NCI-H526 treated with DMSO at 0.1 percent for 48 hours (cell line): ENCODE measurements around the gene ICAM3.
"Not testable (repeated sequence)": the region's sequence is repeated elsewhere in the genome, so short reads cannot be mapped to it uniquely, and the experiment has no call there.

Experiments
- DNase-seq: peaks from one replicate; lab custom pipeline; 2025; lab: John Stamatoyannopoulos, UW

The ICAM3 gene

DNA sequence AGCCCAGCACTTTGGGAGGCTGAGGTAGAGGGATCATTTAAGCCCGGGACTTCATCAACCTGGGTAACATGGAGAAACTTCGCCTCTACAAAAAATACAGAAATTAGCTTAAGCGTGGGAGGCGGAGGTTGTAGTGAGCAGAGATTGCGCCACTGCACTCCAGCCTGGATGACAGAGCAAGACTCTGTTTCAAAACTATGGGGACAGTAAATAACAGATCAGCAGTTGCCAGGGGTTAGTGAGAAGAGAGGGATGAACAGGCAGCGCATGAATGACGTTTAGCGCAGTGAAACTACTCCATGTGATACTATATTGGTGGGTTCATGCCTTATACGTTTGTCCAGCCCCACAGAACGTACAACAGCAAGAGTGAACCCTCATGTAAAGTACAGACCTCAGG, 7.1 kb upstream of the ICAM3 start:
- DNase-seq: no peak

DNA sequence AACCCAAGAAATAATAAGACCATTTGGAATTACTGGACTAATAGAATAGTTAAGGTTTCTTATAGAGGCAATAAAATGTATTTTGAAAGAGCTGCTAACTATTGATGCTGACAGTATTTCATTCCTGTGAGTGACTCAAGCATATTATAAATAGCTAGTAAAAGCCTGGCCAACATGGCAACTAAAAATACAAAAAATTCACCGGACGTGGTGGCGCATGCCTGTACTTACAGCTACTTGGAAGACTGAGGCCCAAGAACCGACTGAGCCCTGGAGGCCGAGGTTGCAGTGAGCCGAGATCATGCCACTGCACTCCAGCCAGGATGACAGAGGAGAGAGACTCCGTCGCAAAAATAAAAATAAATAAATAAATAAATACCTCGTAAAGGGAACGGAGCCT, 5.4 kb upstream of the ICAM3 start:
- no peak for DNase-seq

DNA sequence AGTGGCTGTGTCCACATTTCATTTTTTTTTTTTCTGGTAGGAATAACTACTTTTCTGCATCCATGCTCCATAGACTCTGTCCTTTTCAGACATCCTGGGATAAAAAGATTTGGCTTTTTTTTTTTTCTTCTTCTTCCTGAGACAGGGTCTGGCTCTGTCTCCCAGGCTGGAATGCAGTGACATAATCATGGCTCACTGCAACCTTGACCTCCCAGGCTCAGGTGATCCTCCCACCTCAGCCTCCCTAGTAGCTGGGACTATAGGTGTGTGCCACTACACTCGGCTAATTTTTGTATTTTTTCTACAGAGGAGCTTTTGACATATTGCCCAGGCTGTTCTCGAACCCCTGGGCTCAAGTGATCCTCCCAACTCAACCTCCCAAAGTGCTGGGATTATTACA, 4.1 kb upstream of the ICAM3 start:
- no peak for DNase-seq

DNA sequence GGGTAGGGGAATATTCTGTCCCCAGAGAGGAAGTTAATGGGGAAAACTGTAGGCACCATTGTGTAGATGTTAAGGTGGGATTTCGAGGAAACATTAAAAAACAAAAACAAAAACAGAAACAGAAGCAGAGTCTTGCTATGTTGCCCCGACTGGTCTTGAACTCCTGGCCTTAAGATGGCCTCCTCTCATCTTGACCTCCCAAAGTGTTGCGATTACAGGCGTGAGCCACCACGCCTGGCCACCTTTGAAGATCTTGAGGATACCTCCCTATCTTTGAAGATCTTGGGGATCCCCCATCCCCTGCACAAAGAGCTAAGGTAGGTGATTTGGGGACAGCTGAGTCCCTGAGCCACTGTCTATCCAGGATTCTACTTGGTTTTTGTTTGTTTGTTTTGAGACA, 553 bp upstream of the ICAM3 start:
- DNase-seq: no peak

DNA sequence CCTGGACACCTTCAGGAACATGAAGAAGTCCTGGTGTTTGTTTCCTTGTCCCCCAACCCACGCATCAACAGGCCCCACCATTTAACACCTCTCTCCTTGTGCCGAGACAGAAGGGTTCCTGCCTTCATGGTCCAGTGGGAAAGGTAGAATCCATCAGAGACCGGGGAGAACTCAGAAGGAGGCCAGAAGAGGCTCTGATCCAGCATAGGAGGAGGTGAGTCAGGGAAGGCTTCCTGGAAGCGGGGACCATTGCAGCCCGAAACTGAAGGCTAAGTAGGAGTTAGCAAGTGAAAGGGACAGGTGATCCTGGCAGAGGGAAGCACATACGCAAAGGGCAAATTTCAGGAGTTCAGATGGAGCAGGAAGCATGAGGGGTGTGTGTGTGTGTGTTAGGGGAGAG, 484 bp downstream of the ICAM3 start:
- no peak for DNase-seq

DNA sequence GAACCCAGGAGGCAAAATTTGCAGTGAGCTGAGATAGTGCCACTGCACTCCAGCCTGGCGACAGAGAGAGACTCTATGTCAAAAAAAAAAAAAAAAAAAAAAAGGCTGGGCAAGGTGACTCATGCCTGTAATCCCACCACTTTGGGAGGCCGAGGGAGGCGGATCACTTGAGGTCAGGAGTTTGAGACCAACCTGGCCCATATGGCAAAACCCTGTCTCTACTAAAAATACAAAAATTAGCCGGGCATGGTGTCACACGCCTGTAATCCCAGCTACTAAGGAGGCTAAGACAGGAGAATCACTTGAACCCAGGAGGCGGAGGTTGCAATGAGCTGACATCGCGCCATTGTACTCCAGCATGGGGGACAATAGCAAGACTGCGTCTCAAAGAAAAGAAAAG, 2.7 kb downstream of the ICAM3 start:
- not testable (repeated sequence) for DNase-seq

DNA sequence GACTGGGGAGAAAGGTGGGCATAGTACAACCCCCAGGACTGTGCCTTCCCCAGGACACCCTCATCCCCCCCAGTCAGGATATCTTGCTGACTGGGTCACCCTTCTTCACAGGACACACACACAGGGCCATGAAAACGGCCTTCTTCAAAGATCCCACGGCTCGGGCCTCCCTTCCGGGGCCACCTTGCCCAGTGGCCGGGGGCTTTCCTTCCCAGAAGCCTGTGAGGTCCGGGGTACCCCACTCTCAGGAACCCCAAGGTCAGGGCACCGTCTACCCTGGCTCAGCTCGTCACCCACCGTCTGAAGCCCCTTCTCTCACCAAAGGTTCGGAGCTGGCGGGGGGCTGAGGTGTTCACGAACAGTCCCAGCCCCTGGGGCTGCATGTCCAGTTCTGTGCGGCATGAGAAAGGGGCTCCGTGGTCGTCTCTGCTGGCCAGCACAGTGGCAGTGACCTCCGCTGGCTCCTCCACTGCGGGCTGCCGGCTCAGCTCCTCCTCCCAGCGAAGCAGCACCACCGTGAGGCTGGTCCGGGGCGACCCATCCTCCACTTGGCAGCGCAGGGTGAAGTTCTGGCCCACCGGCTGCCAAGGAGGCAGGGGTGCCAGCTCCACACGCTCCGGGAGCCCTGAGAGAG, 4.0 kb downstream of the ICAM3 start:
- DNase-seq: no peak

DNA sequence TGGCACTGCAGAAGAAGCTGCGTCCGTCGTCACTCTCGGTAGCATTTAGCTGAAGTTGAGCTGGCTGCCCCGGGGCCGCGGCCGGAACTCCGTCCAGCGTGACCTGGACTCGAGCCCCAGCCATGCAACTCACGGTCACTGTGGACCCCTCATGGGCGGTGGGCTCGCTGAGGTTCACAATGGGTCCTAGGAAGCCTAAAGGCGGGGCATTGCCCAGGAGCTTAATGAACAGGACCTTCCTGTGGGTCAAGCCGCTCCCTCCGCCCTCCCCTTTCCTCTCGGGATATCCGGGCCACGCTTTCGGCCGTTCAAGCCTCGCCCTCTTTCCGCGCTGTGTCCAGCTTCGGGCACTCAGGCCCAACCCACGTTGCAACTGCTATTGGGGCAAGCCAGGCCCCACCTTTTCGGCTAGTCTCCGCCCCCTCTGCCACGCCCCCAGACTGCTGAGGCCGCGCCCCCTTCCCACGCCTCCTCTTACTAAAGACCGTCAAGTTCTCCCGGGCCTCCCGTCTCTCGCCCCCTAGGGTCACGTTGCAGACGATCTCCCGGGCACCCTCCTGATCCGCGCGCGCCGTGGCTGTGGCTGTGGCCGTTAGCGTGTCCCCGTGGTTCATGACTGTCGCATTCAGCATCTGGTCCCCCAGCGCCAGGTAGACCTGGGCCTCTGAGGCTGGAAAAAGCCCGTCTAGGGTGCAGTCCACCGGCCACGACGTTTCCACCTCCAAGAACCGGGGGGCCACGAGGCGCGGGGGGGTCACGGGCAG, 4.7 kb downstream of the ICAM3 start:
- no peak for DNase-seq

DNA sequence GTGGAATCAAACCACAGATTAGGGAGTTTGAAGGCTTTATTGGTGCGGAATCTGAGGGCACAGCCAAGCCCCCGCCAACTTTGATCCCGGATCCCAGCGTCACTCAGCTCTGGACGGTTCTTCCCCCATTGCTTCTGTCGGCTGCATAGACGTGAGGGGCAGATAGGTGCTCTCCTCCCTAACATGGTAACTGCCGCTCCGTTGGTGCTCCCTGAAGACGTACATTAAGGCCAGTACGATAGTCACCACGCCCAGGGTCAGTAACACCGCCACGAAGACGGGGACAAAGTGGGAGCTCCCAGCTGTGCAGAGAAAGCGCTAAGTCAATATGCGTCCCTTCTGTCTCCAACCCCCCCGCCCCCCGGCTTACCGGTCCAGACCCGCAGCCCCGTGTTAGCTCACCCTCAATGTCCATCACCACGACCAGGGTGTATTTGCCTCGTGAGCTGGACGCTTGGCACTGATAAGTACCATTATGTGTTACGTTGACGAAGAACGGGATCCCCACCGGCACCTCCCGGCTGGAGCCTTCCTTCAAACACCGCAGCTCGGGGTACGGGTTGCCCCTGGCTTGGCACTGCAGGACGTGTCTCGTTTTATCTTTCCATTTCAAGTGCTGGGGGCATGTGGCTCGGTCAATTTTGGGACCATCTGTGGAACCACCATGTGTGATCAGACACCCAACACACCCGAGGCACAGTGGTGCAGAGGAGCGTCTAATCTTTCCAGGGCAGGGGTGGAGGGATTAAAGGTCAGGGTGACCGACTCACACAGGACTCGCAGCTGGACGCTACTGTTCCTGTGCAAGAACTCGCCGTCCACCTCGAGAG, 5.5 kb downstream of the ICAM3 start:
- DNase-seq: no peak

DNA sequence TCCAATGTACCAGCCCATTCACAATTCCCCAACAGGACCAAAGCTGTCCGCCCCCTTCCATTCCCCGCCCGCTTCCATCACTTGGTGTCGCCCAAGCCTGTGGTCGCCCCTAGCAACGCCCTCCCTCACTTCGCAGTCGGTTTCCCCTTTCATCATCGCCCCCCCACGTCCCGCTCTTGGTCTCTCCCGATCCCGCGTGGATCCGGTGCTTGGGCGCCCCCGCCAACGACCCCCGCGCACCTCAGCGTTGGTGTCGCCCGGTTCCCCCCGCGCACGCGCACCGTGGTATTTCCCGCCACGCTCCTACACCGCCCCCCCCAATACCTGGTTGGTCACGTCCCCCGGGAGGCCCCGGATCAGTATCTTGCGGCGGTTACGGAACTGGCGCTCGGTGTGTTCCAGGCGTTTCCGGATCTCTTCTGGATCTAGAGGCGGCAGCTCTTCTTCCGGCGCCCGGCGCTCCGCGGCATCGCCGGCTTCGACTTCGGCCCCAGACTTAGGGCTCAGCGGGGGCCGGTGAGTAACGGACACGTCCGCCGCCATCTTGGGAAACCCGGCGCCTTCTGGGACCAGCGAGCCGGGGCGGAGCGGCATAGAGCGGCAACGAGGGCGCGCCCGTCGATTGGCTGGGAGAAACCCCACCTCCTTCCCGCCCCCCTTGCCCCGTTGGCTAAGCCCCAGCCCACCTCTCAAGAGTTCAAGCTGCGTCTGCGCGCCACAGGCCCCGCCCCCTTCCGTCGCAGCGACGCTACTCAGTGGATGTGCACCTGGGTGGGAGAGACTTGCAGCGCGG, 6.3 kb downstream of the ICAM3 start, which contains the start of gene RAVER1:
TSS of gene RAVER1 (minus strand) at position 565 of the 793 bp plus-strand sequence. CDS start at position 543, 22 bp downstream.
- DNase-seq: peak; percentile 79

DNA sequence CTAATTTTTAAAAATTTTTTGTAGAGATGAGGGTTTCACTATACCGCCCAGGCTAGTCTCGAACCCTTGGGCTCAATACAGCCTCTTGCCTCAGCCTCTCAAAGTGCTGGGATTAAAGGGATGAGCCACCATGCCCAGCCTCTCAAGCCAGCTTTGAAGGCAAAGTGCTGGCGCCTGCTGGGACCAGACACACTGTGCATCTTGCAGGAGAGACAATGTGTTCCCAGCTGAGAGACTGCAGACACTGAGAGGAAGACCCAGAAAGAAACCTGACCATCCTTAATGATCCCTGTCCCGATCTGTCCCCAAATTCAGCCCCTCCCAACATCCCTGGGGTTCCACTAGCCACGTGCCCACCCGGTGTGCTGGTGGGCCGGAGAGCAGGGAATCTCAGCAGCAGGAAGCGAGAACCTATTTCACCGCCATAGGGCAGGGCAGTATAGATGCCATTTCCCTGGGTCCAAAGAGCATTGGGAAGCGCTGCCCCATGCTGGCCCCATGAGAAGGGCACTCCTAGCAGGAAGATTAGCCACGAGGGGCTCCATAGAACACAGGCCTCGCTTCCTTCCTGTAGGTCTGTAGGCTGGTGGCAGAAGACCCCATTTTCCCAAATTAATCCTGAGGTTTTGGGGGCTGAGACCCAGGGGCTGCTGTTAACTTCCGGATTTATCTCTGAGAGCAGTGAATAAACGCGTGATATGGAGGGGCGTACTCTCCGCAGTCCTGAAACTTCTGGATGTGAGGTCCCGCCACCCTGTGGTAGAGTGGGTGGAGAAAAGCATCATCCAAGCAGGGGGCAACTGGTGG, 7.1 kb downstream of the ICAM3 start:
- DNase-seq: no peak

DNA sequence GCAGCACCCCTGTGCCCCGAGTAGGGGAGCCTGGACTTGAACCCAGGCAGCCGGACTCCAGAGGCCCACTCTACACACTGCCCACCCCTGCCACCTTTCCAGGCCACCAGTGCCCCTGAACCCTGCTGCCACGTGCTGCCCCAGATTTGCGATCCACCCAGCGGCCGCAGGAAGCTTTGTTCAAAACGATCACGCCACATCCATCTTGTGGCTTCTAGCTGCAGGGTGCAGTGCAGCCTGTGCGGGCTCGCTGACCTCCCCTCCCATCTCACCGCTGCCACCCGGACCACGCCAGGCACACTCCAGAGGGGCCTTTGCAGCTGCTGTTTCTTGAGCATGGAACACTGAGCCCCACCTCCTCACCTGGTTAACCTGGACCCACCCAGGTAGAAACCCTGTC, 9.9 kb downstream of the ICAM3 start:
- no peak for DNase-seq

DNA sequence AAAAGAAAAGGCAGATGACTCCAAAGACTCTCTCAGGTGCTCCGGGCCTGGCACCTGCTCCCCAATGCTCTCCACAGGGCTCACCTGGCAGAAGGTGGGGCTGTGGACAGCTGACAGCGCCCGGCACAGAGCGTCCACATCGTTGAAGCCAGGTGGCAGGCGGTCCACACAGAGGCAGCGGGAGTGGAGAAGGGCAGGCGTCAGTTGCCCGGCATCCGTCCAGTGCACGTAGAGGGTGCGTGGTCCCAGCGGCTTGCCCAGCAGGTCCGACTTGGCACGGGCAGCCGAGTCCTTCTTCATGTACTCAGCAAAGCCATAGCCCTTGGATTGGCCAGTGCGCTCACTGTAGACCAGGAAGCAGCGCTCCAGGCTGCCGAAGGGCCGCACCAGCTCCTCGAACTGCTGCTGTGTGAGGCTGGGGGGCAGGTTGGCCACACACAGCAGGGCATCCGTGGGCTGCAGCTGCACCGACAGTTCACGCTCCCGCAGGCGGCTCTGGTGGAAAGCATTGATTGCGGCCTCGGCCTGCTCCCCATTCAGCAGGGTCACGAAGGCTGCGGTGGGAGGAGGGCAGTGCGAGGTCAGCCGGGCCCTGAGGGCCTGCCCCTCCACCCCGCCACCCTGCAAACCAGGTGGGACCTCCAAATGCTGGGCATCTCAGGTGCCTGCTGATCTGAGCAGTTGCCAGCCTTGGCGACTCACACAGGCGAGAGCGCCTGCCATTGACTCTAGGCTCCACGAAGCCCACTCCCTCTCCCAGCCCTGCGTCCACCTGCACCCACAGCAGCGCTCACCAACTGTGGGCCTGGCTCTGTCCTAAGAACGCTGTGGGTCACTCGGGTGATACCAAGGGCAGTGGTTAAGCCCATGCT, 10.6 kb downstream of the ICAM3 start:
- no peak for DNase-seq

DNA sequence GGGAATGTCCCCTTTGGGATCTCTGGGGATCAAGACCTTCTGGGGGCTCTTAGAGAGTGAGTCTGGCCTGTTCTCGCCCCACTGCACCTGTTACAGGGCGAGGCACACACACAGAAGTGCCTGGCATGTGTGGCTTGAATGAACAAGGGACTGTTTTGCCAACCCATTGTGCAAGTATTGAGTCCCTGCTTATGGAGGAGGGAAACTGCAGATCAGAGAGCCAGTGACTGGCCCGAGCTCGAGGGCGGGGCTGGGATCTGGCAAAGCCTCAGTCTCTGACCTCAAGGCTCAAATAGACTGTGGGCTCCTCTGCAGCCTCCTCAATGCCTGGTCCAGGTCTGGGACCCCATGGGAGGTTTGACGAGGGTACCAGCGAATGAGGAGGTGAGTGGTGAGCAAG, 11.6 kb downstream of the ICAM3 start:
- no peak for DNase-seq

DNA sequence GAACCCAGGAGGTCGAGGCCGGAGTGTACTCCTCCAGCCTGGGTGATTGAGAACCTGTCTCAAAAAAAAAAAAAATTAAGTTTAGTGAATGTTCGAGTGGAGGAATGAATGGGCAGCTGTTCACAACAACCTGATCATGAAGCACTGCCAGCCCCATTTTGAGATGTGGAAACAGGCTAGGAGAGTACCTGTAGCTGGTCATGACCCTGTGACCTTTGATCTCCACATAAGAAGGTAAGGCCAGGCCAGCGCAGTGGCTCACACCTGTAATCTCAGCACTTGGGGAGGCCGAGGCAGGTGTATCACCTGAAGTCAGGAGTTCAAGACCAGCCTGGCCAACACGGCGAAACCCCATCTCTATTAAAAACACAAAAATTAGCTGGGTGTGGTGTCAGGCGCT, 13.7 kb downstream of the ICAM3 start:
- DNase-seq: no peak

DNA sequence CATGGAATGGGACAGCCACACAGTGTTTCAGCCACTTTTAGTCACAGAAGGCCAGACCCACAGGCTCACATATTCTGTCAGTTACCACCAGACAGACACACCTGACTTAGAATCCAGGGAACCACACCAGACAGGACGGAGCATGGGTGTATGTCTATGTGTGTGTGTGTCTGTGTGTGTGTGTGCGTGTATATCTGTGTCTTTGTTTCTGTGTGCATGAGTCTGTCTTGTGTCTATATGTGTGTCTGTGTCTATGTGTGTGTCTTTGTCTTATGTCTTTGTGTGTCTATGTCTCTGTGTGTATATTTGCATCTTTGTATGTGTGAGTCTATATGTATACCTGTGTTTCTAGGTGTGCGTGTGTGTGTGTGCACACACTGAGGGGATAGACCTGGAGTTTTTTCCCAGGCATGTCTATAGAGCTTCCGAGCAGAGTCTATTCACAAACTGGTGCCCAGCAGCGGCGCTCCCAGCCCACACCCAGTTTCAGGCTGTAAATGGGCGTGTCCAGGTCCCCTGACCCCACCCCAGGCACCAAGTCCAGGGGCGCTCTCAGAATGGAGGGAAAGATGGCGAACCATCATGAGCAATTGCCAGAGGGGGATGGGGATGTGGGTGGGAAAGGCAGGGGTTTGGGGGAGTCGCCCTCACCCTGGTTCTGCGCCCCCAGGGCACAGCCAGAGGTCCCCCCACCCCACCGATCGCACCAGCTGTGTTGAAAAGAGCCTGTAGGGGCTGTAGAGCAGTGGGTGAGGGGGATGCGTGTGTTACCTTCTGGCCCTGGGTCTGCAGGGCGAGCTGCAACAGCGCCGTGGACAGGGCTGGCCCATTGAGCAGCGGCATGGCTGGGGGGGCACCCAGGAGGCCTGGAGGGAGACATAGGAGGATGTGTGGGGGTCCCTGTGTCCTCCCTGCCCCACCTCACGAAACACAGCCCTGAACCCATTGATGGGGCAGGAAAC, 17.3 kb downstream of the ICAM3 start:
- DNase-seq: no peak

DNA sequence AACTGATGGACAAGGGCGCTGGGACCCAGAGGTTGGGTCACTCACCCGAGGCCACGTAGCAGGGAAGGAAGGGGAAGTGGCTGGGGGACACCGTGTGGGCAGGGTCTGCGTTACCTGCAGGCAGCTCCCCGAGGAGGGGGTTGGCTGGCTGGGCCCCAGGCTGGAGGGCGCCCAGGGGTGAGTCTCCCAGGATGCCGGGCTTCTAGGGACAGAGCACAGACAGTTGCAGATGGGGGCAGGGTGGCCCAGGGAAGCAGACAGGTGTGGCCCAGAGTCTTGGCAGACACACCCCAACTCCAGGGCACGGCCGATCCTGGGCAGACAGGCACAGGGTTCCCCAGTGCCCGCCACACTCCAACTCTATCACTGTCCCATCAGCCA, 18.0 kb downstream of the ICAM3 start:
- no peak for DNase-seq

DNA sequence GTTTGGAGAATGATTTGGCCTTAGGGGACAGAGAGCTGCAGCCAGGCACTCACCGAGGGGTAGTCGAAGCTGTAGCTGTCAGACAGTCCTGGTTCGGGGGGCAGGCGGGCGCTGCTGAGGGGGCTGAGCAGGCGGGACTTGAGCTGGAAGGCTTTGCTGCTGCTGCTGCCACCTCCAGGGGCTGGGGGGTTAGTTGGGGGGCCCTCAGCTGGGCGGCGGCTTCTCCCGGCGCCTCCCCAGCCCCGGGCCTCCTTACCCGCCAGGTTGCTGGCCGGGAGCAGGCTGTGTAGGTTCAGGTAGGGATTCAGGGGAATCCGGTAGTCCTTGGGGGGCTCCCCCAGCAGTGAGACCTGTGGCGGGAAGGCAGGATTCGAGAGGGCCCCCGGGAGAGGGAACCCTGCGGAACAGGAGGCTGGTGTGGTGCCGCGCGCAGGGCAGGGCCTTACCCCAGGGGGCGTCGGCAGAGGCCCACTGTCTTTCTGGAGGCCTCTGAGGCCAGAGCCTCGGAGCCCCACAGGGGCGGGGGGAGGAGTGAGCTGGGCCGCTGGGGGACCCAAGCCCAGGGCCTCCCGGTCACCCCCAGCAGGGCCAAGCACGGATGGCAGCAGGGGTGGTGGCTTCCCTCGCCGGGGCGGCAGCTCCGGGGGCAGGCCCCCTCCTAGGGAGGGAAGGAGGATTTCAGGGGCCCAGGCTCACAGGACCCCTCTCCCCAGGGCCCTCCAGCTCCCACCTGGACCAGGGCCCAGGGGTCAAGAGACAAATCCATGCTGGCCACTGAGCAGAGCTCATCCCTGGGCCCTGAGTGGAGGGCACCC, 18.6 kb downstream of the ICAM3 start:
- no peak for DNase-seq
